ENCODE results near the gene LDLRAD4. TPM values are rescaled to one million over a fixed set of nuclear protein-coding genes. Genes with fewer than 3 reads are reported as not detected.

The LDLRAD4 gene
- total and polyA plus RNA-seq, 9 of the 15 experiments (the other 6 are each of a cell fraction or from before 2014, with no cell fraction given) = 0.01 TPM; not detected in 8

DNA sequence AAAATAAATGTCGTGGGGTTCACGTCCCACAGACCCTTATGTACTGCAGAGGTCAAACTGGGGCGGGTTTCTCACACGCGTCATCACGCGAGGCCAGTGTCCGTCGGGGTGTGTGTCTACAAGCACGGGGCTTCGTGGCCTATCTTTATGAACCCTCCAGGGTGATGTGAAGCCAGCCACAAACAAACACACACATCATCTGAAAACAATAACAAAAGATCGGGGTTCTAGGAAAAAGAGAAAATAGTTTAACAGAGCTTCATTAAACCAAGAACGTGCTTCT lies 23.3 kb downstream of the LDLRAD4 start:
- peaks cover 13 to 43% of the 10 kb centered on the region in 2 experiments; a peak in 4 of 5 replicates for H3K27me3 ChIP-seq (ENCODE audit: control insufficient read depth in 2 of 2, insufficient read depth in 2 of 2, low read length in 2 of 2)
- no peaks in the 10 kb centered on the region for H3K36me3 ChIP-seq (ENCODE audit: control insufficient read depth, insufficient read depth, low read length)
- no peak overlapping the region for H2AFZ ChIP-seq (ENCODE audit: low read depth, low read length)
- DNase-seq (ENCODE audit: extremely low read depth in 1 of 4, low spot score in 3 of 4) (no peak), FAIRE-seq (no peak), ATAC-seq (no peak)
- ChIA-PET POLR2A (interaction anchor here (0.8 kb wide), 1 partner anchor 37 kb away, joined by 3 read pairs; no protein-coding TSS in a partner anchor), CTCF (ENCODE audit: low intra/inter-chr PET ratio) (no interaction called here)
- intact Hi-C loops (cut with micrococcal nuclease) = no loop called here
- H3K27ac ChIP-seq (ENCODE audit: extremely low read depth, low read depth, low read length) = no peak overlapping the region
- peaks cover 5% of the 10 kb centered on the region; the same call in 1 of the 2 replicates for H4K20me1 ChIP-seq (replicated peaks; ENCODE audit: control insufficient read depth, insufficient read depth, low read length)
- no peak overlapping the region for H3K4me3 ChIP-seq
- no peak overlapping the region for H3K9ac ChIP-seq (ENCODE audit: insufficient read depth in 1 of 2, low read depth in 2 of 2, low read length in 2 of 2)
- no TSS peak for BruUV-seq (replicated peaks)
- WGBS (ENCODE audit: insufficient coverage, low coverage, missing lambda C conversion rate) = 27% methylated on average over 13 of the region's 13 CpGs
- H3K9me1 ChIP-seq (ENCODE audit: control insufficient read depth, insufficient read depth, low read length) = no peaks in the 10 kb centered on the region
- in situ Hi-C loops (cut with MboI) = no loop called here
- no peak overlapping the region for H3K4me2 ChIP-seq (ENCODE audit: insufficient read depth, low read length)
- TF ChIP-seq CLOCK (CRISPR knock-in tag; IDR thresholded peaks at IDR 0.05; ENCODE audit: borderline replicate concordance) = no peak
- TF ChIP-seq TCFL5 (CRISPR knock-in tag; conservative IDR thresholded peaks at IDR 0.05) = no peak
- no peak for TF ChIP-seq HDAC6 (IDR thresholded peaks at IDR 0.05; ENCODE audit: low read depth, low read length)
- TF ChIP-seq ZNF12 (CRISPR knock-in tag; IDR thresholded peaks at IDR 0.05) = no peak
- no peak for TF ChIP-seq PML (IDR thresholded peaks at IDR 0.05; ENCODE audit: low read length)
- no peak for TF ChIP-seq POLR2G (IDR thresholded peaks at IDR 0.05; ENCODE audit: low read depth, low read length)
- no peak for TF ChIP-seq ETV6 (IDR thresholded peaks at IDR 0.05; ENCODE audit: borderline replicate concordance in 1 of 2, low read depth in 2 of 2, low read length in 1 of 2)
- no peak for TF ChIP-seq ETV6 (CRISPR knock-in tag; IDR thresholded peaks at IDR 0.05; ENCODE audit: borderline replicate concordance)
- no peaks in the 10 kb centered on the region for H3K9me3 ChIP-seq (replicated peaks; ENCODE audit: control insufficient read depth, insufficient read depth, low read depth, low read length)
- no peaks in the 10 kb centered on the region for H3K79me2 ChIP-seq (ENCODE audit: control insufficient read depth, insufficient read depth, low read length)
- H3K4me1 ChIP-seq (replicated peaks in 1 of 2; ENCODE audit: control insufficient read depth in 2 of 2, insufficient read depth in 2 of 2, low read length in 2 of 2) = no peaks in the 10 kb centered on the region

Measured in K562 (cell line).